H1 (cell line): ENCODE data around the gene CORO6. TPM values are rescaled to one million over a fixed set of nuclear protein-coding genes. Genes with fewer than 3 reads are reported as not detected.

Experiments used
- CTCF ChIA-PET: fragments of 300-600 bp; sonication (Branson Sonifier 250); formaldehyde crosslinking; loops from one replicate; lab custom pipeline; 2021; ENCODE audit not compliant: partially characterized antibody; lab: Charles Lee
- POLR2A ChIA-PET: fragments of 300-600 bp; sonication (Branson Sonifier 250); formaldehyde crosslinking; loops from one replicate; lab custom pipeline; 2021; ENCODE audit warnings: inconsistent platforms; ENCODE audit not compliant: partially characterized antibody; lab: Charles Lee
- DNase-seq, 2 experiments: peaks; one replicate each; pipeline versions ENCODE4 v3.0.0 to v3.0.0-alpha.2; 2010 to 2022; ENCODE audit warnings: low spot score in 2 of 2, low read depth in 1 of 2, mixed read lengths in 1 of 2
- FAIRE-seq: peaks from 2 replicates; lab custom pipeline; 2011; peaks lifted over from hg19 to GRCh38; lab: Jason Lieb, UNC
- H2AFZ ChIP-seq: 2 replicates; pipeline ENCODE4 v1.8.1; 2012; ENCODE audit warnings: low read length, inconsistent platforms
- H2AK5ac ChIP-seq: 2 replicates; pipeline ENCODE4 v1.6.1; 2013; ENCODE audit warnings: low read depth, low read length
- H2BK120ac ChIP-seq: replicated peaks from 2 replicates; pipeline ENCODE3; 2013; ENCODE audit warnings: low read depth, low read length, inconsistent platforms
- H2BK12ac ChIP-seq: 2 replicates; pipeline ENCODE4 v1.6.1; 2013; ENCODE audit warnings: low read depth, low read length
- H2BK15ac ChIP-seq: 2 replicates; pipeline ENCODE4 v1.6.1; 2013; ENCODE audit warnings: low read length
- H2BK20ac ChIP-seq: 2 replicates; pipeline ENCODE4 v1.6.1; 2013; ENCODE audit warnings: low read length
- H2BK5ac ChIP-seq: 2 replicates; pipeline ENCODE4 v1.6.1; 2013; ENCODE audit warnings: low read depth, low read length
- H3K14ac ChIP-seq: 2 replicates; pipeline ENCODE4 v1.6.1; 2013; ENCODE audit warnings: inconsistent platforms; ENCODE audit not compliant: insufficient read length
- H3K18ac ChIP-seq: 2 replicates; pipeline ENCODE4 v1.6.1; 2013; ENCODE audit warnings: low read length; ENCODE audit errors: extremely low read depth
- H3K23ac ChIP-seq: 2 replicates; pipeline ENCODE4 v1.6.1; 2013; ENCODE audit warnings: inconsistent platforms; ENCODE audit not compliant: insufficient read length
- H3K23me2 ChIP-seq: 2 replicates; pipeline ENCODE4 v1.6.1; 2013; ENCODE audit warnings: low read depth, low read length
- H3K27ac ChIP-seq: 2 replicates; pipeline ENCODE4 v1.6.1; 2011; ENCODE audit warnings: low read depth, low read length, inconsistent platforms
- H3K27me3 ChIP-seq, 4 experiments: replicated peaks in 1 of 4; 1 replicate in 1 of 4; 2 replicates in 3 of 4; pipeline versions ENCODE4 v1.6.1 to v1.8.1; 2011 to 2013; ENCODE audit warnings: low read length in 3 of 4, mild to moderate bottlenecking in 3 of 4, inconsistent platforms in 2 of 4, mixed read lengths in 2 of 4, moderate library complexity in 1 of 4; ENCODE audit not compliant: control insufficient read depth in 3 of 4, insufficient read depth in 3 of 4; ENCODE audit errors: extremely low read depth in 1 of 4
- H3K36me3 ChIP-seq, 4 experiments: 2 replicates each; pipeline versions ENCODE4 v1.6.1 to v1.8.1; 2011 to 2013; ENCODE audit warnings: mild to moderate bottlenecking in 4 of 4, low read length in 3 of 4, moderate library complexity in 2 of 4, control low read depth in 1 of 4, inconsistent platforms in 1 of 4; ENCODE audit not compliant: insufficient read depth in 4 of 4, control insufficient read depth in 2 of 4
- H3K4ac ChIP-seq: replicated peaks from 2 replicates; pipeline ENCODE3; 2013; ENCODE audit warnings: low read length, low read depth, mixed read lengths, inconsistent platforms; ENCODE audit not compliant: insufficient read length
- H3K4me1 ChIP-seq, 4 experiments: replicated peaks in 1 of 4; 1 replicate in 1 of 4; 2 replicates in 3 of 4; pipeline versions ENCODE4 v1.6.1 to v1.8.1; 2011 to 2013; ENCODE audit warnings: low read length in 3 of 4, inconsistent platforms in 2 of 4, mixed read lengths in 1 of 4; ENCODE audit not compliant: insufficient read depth in 4 of 4, control insufficient read depth in 3 of 4
- H3K4me2 ChIP-seq, 2 experiments: 2 replicates each; pipeline versions ENCODE4 v1.6.1 to v1.8.1; 2011 to 2013; ENCODE audit warnings: low read depth in 2 of 2, low read length in 2 of 2, control low read depth in 1 of 2, inconsistent platforms in 1 of 2, mild to moderate bottlenecking in 1 of 2; ENCODE audit not compliant: insufficient read depth in 1 of 2
- H3K4me3 ChIP-seq, 4 experiments: fragments of 200-600, 300-600 bp in 1 of 4; sonication (generic), shearing (Covaris generic), sonication (Bioruptor Twin) in 1 of 4; 2 replicates each; pipeline versions ENCODE4 v1.5.1 to v1.8.1; 2011 to 2016; ENCODE audit warnings: low read length in 4 of 4, low read depth in 3 of 4, control low read depth in 2 of 4, inconsistent platforms in 2 of 4, mild to moderate bottlenecking in 2 of 4, mixed read lengths in 1 of 4, moderate library complexity in 1 of 4; ENCODE audit not compliant: insufficient read depth in 2 of 4; ENCODE audit errors: extremely low read depth in 1 of 4
- H3K56ac ChIP-seq: replicated peaks from 2 replicates; pipeline ENCODE3; 2013; ENCODE audit warnings: low read depth, mild to moderate bottlenecking, mixed read lengths, low read length, inconsistent platforms; ENCODE audit not compliant: insufficient read length
- H3K79me1 ChIP-seq: 2 replicates; pipeline ENCODE4 v1.6.1; 2013; ENCODE audit warnings: low read depth, low read length, control low read depth
- H3K79me2 ChIP-seq, 2 experiments: 2 replicates each; pipeline versions ENCODE4 v1.6.1 to v1.8.1; 2012 to 2013; ENCODE audit warnings: low read length in 2 of 2, mild to moderate bottlenecking in 2 of 2, inconsistent platforms in 1 of 2; ENCODE audit not compliant: insufficient read depth in 2 of 2, control insufficient read depth in 1 of 2
- H3K9ac ChIP-seq, 4 experiments: replicated peaks in 1 of 4; 1 replicate in 1 of 4; 2 replicates in 3 of 4; pipeline versions ENCODE4 v1.6.1 to v1.8.1; 2011 to 2013; ENCODE audit warnings: low read depth in 3 of 4, low read length in 3 of 4, control low read depth in 2 of 4, mild to moderate bottlenecking in 2 of 4, moderate library complexity in 2 of 4, inconsistent platforms in 1 of 4; ENCODE audit errors: extremely low read depth in 1 of 4
- H3K9me3 ChIP-seq, 2 experiments: 2 replicates each; pipeline versions ENCODE4 v1.6.1 to v1.8.1; 2012 to 2013; ENCODE audit warnings: mild to moderate bottlenecking in 2 of 2, moderate library complexity in 2 of 2, control low read depth in 1 of 2, inconsistent platforms in 1 of 2, low read depth in 1 of 2, low read length in 1 of 2, mixed read lengths in 1 of 2; ENCODE audit not compliant: insufficient read depth in 2 of 2
- H4K20me1 ChIP-seq, 2 experiments: replicated peaks in 1 of 2; 2 replicates each; pipeline versions ENCODE3 to v1.8.1; 2011 to 2013; ENCODE audit warnings: inconsistent platforms in 2 of 2, low read length in 2 of 2, mild to moderate bottlenecking in 1 of 2; ENCODE audit not compliant: insufficient read depth in 2 of 2, control insufficient read depth in 1 of 2
- H4K5ac ChIP-seq: 2 replicates; pipeline ENCODE4 v1.6.1; 2013; ENCODE audit warnings: low read length, low read depth, mixed read lengths, inconsistent platforms; ENCODE audit not compliant: insufficient read length
- H4K8ac ChIP-seq: 2 replicates; pipeline ENCODE4 v1.8.0; 2013; ENCODE audit warnings: mild to moderate bottlenecking, moderate library complexity, low read length, inconsistent platforms; ENCODE audit not compliant: insufficient read depth; ENCODE audit errors: extremely low read depth
- H4K91ac ChIP-seq: replicated peaks from 2 replicates; pipeline ENCODE3; 2013; ENCODE audit warnings: low read length, mixed read lengths, inconsistent platforms; ENCODE audit not compliant: insufficient read length
- CHD2 ChIP-seq: IDR thresholded peaks from 2 replicates; pipeline ENCODE4 v1.6.1; 2012; ENCODE audit warnings: low read length, improper control_type of control experiment
- EGR1 ChIP-seq: IDR thresholded peaks from 2 replicates; pipeline ENCODE4 v1.6.1; 2011; ENCODE audit warnings: low read depth, low read length, borderline replicate concordance
- HDAC6 ChIP-seq: IDR thresholded peaks from one replicate; pipeline ENCODE4 v1.7.1; 2012; ENCODE audit warnings: low read depth, mild to moderate bottlenecking, inconsistent platforms, low read length, moderate library complexity
- JUN ChIP-seq: IDR thresholded peaks from 2 replicates; pipeline ENCODE4 v1.6.1; 2011; ENCODE audit warnings: low read depth, mild to moderate bottlenecking, improper control_type of control experiment, low read length
- TAF7 ChIP-seq: optimal IDR thresholded peaks from 2 replicates; pipeline ENCODE3; 2011; ENCODE audit warnings: low read depth, mild to moderate bottlenecking, inconsistent platforms, low read length, moderate library complexity, borderline replicate concordance
- WGBS, 2 experiments: shearing (Covaris generic) in 1 of 2; methylation state at CpG; one replicate each; pipeline versions ENCODE4 v1.1.6 to v1.1.7; 2013 to 2015; ENCODE audit warnings: low lambda C conversion rate in 2 of 2, mixed read lengths in 2 of 2, inconsistent platforms in 1 of 2, low coverage in 1 of 2, missing lambda C conversion rate in 1 of 2; ENCODE audit not compliant: insufficient replicate concordance in 2 of 2, insufficient coverage in 1 of 2, insufficient read length in 1 of 2; ENCODE audit errors: extremely low coverage in 1 of 2, missing lambda C conversion rate in 1 of 2; 5-methylcytosine and 5-hydroxymethylcytosine counted together
- polyA plus RNA-seq, 7 experiments: library from polyadenylated mRNA; depleted of rRNA in 3 of 7; stranded (reverse) in 5 of 7; unstranded in 2 of 7; fragments of >200 nt in 5 of 7; fragments of 200-250 nt in 2 of 7; gene quantifications; 1 replicate in 5 of 7; 2 replicates in 1 of 7; 4 replicates in 1 of 7; pipeline versions ENCODE4 v1.2.1 to v1.2.3, GENCODE V29; 2011 to 2013; ENCODE audit warnings: missing spikeins in 2 of 7, mixed read lengths in 2 of 7
- total RNA-seq: library from RNA; stranded (reverse); fragmentation: NEBNext Ultra II Directional; extraction: Animal tissue kit (Norgen Biotek cat#: 25700); gene quantifications from 2 replicates; pipeline ENCODE4 v1.2.1, GENCODE V29; 2021

Gene CORO6
- total and polyA plus RNA-seq, 2 of the 8 experiments (the other 6 are each of a cell fraction or from before 2014, with no cell fraction given) = 2.5 to 8.6 TPM

- H3K23ac ChIP-seq = no peak overlapping the region
- FAIRE-seq = no peak
- H3K4ac ChIP-seq = no peak overlapping the region
- H3K4me1 ChIP-seq = peaks cover 0 to 10% (median 3%) of the 10 kb centered on the region in 4 experiments; a peak in 3 of 7 replicates
- WGBS, 2 experiments = 82% methylated on average over 2 of the region's 2 CpGs; no CpG with 5 or more reads in 1 of the 2 experiments
- no peak overlapping the region for H3K14ac ChIP-seq
- no peak overlapping the region for H3K18ac ChIP-seq
- no peak overlapping the region for H2BK120ac ChIP-seq
- no peaks in the 10 kb centered on the region for H3K27me3 ChIP-seq
- no peaks in the 10 kb centered on the region for H3K9me3 ChIP-seq
- H3K4me2 ChIP-seq = no peak overlapping the region
- H3K4me3 ChIP-seq = no peak overlapping the region
- no peak overlapping the region for H3K56ac ChIP-seq
- no peak overlapping the region for H2BK5ac ChIP-seq
- H4K20me1 ChIP-seq = no peaks in the 10 kb centered on the region
- no peak overlapping the region for H2AFZ ChIP-seq
- no peak overlapping the region for H4K5ac ChIP-seq
- no peak for DNase-seq
- POLR2A ChIA-PET = no interaction called here
- no peak overlapping the region for H4K91ac ChIP-seq
- H2BK20ac ChIP-seq = no peak overlapping the region
- H3K79me1 ChIP-seq = no peaks in the 10 kb centered on the region
- no peaks in the 10 kb centered on the region; the same call in 1 of the 2 replicates for H3K23me2 ChIP-seq
- H3K79me2 ChIP-seq = no peaks in the 10 kb centered on the region
- H2AK5ac ChIP-seq = no peak overlapping the region
- no peak overlapping the region for H2BK12ac ChIP-seq
- no peak overlapping the region for H3K9ac ChIP-seq
- no peak for TF ChIP-seq EGR1
- TF ChIP-seq HDAC6 = no peak
- TF ChIP-seq TAF7 = no peak
- TF ChIP-seq CHD2 = no peak
- no peak for TF ChIP-seq JUN
- TF ChIP-seq, all 59 proteins: peak for 0
- Histone ChIP-seq H3K36me3 (no peaks in the 10 kb centered on the region), H2BK15ac (no peak overlapping the region), H3K27ac (no peak overlapping the region), H4K8ac (no peak overlapping the region)
- CTCF ChIA-PET = interaction anchor here (0.6 to 7.9 kb wide), 11 partner anchors 9 to 363 kb away, joined by 3 to 97 read pairs (median 4); partner anchors contain the start of gene SSH2
These were observed 19.5 kb upstream of the CORO6 start for GRCh38 chr17:29642171-29642611.
